Stomach (tissue), 4 donors: ENCODE results near the gene CD81.

Experiments
- CTCF ChIP-seq, 7 experiments: fragments of 450-650 bp in 4 of 7; fragments of 200-600 bp in 3 of 7; sonication (generic) in 3 of 7; IDR thresholded peaks; one replicate each; pipeline ENCODE4 v1.5.1; 2016 to 2019; ENCODE audit warnings: antibody characterized with exemption in 7 of 7, control low read depth in 2 of 7, mild to moderate bottlenecking in 1 of 7
- EP300 ChIP-seq: sonication (generic); formaldehyde crosslinking; IDR thresholded peaks from one replicate; pipeline ENCODE4 v1.6.1; 2017; ENCODE audit warnings: antibody characterized with exemption
- POLR2A ChIP-seq, 4 donors: fragments of 450-650 bp; IDR thresholded peaks; one replicate each; pipeline ENCODE4 v1.6.1; 2016; ENCODE audit warnings: antibody characterized with exemption in 4 of 4, control low read depth in 2 of 4, mild to moderate bottlenecking in 1 of 4, moderate library complexity in 1 of 4
- POLR2AphosphoS5 ChIP-seq, 3 donors: sonication (generic); formaldehyde crosslinking; IDR thresholded peaks; one replicate each; pipeline ENCODE4 v1.6.1; 2016; ENCODE audit warnings: antibody characterized with exemption in 3 of 3

GRCh38 chr11:2375964-2376551 is 1.1 kb upstream of the CD81 start:
- TF ChIP-seq POLR2AphosphoS5 (IDR thresholded peaks at IDR 0.05): no peak
- TF ChIP-seq CTCF (IDR thresholded peaks at IDR 0.05): no peak
- no peak for TF ChIP-seq POLR2A (IDR thresholded peaks at IDR 0.05)
- TF ChIP-seq EP300: no peak
